ENCODE results near the gene SORCS1. TPM values are rescaled to one million over a fixed set of nuclear protein-coding genes. Genes with fewer than 3 reads are reported as not detected.

SORCS1 gene
- polyA plus RNA-seq, 1 experiment, result 0.02 TPM

DNA sequence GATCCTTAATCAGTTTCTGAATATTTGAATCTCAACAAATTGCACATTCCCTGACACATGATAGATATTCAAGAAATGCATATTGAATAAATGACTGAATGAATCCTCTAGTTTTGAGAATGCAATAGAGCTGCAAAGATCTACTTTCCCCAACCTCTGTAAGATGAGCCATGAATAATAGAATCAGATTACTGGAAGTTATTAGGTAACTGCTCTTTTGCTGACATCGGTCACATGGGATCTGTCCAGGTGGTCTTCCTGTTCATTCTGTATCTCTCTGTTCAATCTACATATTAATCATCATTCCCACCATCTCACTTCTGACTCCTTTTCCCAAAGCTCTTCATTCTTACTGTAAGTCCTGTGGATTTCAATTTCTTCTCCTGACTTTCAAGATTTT, 638.7 kb downstream of the SORCS1 start:
- TF ChIP-seq, protein P1, sequence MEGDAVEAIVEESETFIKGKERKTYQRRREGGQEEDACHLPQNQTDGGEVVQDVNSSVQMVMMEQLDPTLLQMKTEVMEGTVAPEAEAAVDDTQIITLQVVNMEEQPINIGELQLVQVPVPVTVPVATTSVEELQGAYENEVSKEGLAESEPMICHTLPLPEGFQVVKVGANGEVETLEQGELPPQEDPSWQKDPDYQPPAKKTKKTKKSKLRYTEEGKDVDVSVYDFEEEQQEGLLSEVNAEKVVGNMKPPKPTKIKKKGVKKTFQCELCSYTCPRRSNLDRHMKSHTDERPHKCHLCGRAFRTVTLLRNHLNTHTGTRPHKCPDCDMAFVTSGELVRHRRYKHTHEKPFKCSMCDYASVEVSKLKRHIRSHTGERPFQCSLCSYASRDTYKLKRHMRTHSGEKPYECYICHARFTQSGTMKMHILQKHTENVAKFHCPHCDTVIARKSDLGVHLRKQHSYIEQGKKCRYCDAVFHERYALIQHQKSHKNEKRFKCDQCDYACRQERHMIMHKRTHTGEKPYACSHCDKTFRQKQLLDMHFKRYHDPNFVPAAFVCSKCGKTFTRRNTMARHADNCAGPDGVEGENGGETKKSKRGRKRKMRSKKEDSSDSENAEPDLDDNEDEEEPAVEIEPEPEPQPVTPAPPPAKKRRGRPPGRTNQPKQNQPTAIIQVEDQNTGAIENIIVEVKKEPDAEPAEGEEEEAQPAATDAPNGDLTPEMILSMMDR (IDR thresholded peaks at IDR 0.05; ENCODE audit: low read depth, low read length), result no peak
- Histone ChIP-seq H3K9me3 (ENCODE audit: control insufficient read depth, insufficient read depth, low read length) (peaks cover 7% of the 10 kb centered on the region), H3K27me3 (ENCODE audit: control insufficient read depth, insufficient read depth, low read length) (no peaks in the 10 kb centered on the region), H3K4me3 (ENCODE audit: low read depth, low read length) (no peak overlapping the region), H3K27ac (ENCODE audit: low read depth, low read length) (no peak overlapping the region)
- POLR2A ChIA-PET, result no interaction called here
- DNase-seq (ENCODE audit: low read depth, low spot score), result no peak
- CTCF ChIA-PET, result no interaction called here

Small RNA genes lying within 50 kb of the gene (small RNA-seq; reads per million reads assigned to genes)
- not detected for gene RNA5SP325 (ENCODE audit: insufficient read length, low read depth)

Measured in AG04450 (cell line).